HL-60 (cell line): Measurements from ENCODE around the gene ZNF664.

Experiments
- DNase-seq, 2 experiments: peaks; one replicate each; pipeline ENCODE4 v3.0.0-alpha.2; 2010 to 2020; ENCODE audit warnings: low read depth in 1 of 2, low spot score in 1 of 2
- H3K27ac ChIP-seq: fragments of 250-450 bp; sonication (Bioruptor Pico); replicated peaks from 2 replicates; pipeline ENCODE4 v1.5.1; 2020; ENCODE audit warnings: mild to moderate bottlenecking, moderate library complexity
- H3K27me3 ChIP-seq: fragments of 250-450 bp; sonication (Bioruptor Pico); 2 replicates; pipeline ENCODE4 v1.5.1; 2021; ENCODE audit warnings: mild to moderate bottlenecking, moderate library complexity; ENCODE audit not compliant: insufficient read depth, poor library complexity, severe bottlenecking
- H3K4me3 ChIP-seq: replicated peaks from 2 replicates; pipeline ENCODE4 v1.5.1; 2011; ENCODE audit warnings: mild to moderate bottlenecking, control low read depth, low read length; ENCODE audit not compliant: insufficient read depth
- GABPA ChIP-seq: IDR thresholded peaks from 2 replicates; pipeline ENCODE4 v1.6.1; 2012; ENCODE audit warnings: low read depth
- POLR2AphosphoS5 ChIP-seq: IDR thresholded peaks from 2 replicates; pipeline ENCODE4 v1.6.1; 2012; ENCODE audit warnings: low read depth
- REST ChIP-seq: IDR thresholded peaks from 2 replicates; pipeline ENCODE4 v1.6.1; 2012; ENCODE audit warnings: low read depth; ENCODE audit not compliant: insufficient replicate concordance
- SPI1 ChIP-seq: IDR thresholded peaks from 2 replicates; pipeline ENCODE4 v1.6.1; 2012; ENCODE audit warnings: low read depth, mild to moderate bottlenecking, borderline replicate concordance
- TF ChIP-seq, protein P1 (sequence below): IDR thresholded peaks from one replicate; pipeline ENCODE4 v1.5.1; 2011; ENCODE audit warnings: low read length, control low read depth, inconsistent platforms; ENCODE audit not compliant: insufficient read depth

ZNF664 gene

GRCh38 chr12:123938679-123939480, 34.1 kb upstream of the ZNF664 start:
- Histone ChIP-seq H3K4me3 (no peak overlapping the region), H3K27me3 (no peaks in the 10 kb centered on the region), H3K27ac (no peak overlapping the region)
- TF ChIP-seq, protein P1, sequence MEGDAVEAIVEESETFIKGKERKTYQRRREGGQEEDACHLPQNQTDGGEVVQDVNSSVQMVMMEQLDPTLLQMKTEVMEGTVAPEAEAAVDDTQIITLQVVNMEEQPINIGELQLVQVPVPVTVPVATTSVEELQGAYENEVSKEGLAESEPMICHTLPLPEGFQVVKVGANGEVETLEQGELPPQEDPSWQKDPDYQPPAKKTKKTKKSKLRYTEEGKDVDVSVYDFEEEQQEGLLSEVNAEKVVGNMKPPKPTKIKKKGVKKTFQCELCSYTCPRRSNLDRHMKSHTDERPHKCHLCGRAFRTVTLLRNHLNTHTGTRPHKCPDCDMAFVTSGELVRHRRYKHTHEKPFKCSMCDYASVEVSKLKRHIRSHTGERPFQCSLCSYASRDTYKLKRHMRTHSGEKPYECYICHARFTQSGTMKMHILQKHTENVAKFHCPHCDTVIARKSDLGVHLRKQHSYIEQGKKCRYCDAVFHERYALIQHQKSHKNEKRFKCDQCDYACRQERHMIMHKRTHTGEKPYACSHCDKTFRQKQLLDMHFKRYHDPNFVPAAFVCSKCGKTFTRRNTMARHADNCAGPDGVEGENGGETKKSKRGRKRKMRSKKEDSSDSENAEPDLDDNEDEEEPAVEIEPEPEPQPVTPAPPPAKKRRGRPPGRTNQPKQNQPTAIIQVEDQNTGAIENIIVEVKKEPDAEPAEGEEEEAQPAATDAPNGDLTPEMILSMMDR, result no peak
- no peak for TF ChIP-seq REST
- no peak for TF ChIP-seq GABPA
- DNase-seq, result no peak

DNA sequence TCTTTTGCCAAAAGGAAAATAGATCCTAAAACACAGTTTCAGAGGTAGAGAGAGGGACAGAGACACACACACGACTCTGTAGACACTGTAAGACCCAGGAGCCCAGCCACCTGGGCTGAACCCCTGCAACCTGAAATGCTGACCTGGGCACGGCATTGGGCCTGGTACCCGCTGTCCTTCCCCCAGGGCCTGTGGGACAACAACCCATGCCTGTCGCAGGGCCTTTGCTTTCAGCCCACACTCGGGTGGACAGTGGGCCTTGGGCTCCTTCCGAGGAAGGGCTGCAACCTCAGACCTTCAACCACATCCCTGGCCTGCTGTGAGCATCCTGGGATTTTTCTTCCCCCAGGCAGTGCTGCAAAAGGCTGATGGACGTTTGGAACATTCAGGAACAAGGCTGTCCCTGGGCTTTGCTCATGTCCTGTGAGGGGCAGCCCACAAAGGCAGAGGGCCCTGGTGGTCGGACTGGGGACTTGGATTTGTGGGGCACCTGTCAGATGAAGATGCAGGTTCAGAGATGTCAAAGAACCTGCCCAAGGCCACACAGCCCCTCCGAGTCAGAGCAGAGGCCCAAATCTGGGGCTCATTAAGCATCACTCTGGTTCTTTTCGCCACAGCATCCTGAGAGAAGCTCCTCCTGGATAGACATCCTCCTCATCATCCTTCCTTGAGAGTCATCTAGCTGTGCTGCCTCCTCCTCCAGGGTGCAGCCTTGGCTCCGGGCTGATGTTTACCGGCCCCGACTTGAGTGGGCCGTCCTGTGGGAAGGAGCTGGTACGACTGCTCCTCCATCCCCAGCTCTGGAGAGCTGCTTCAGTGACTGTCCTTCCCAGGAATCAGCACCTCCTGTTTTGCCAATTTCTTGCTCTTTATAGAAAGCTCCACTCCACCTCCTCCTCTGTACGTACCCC, 33.0 kb upstream of the ZNF664 start:
- DNase-seq, result no peak
- H3K27ac ChIP-seq, result no peak overlapping the region
- TF ChIP-seq REST (no peak), POLR2AphosphoS5 (no peak), SPI1 (no peak), GABPA (no peak)
- TF ChIP-seq, protein P1, result no peak
- H3K27me3 ChIP-seq, result no peaks in the 10 kb centered on the region
- H3K4me3 ChIP-seq, result no peak overlapping the region

DNA sequence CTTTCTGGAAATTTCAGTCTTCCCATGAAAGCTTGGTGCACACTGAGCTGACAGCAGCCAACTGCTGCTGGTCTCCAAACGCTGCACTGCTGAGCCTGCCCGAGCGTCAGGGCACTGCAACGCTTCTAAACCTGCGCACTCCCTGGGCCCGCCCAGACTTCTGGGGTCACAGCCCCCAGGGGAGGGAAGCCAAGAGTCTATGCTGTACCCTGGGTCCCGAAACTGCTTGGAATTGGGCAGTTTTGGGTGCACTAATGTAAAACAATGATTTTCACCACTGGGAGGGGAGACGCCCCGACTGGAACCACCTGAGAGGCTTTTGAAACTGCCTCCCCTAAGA, 32.4 kb upstream of the ZNF664 start:
- TF ChIP-seq REST, result no peak
- no peak for TF ChIP-seq GABPA
- no peak for TF ChIP-seq SPI1
- TF ChIP-seq, protein P1, result no peak
- no peak for TF ChIP-seq POLR2AphosphoS5
- Histone ChIP-seq H3K27me3 (no peaks in the 10 kb centered on the region), H3K4me3 (no peak overlapping the region), H3K27ac (no peak overlapping the region)
- no peak for DNase-seq
